Cardiac fibroblast (primary cell): ENCODE data around the gene TRPM3.
"Not testable (repeated sequence)": the region's sequence is repeated elsewhere in the genome, so short reads cannot be mapped to it uniquely, and the experiment has no call there.

Experiments used
- DNase-seq, 2 donors: peaks; one replicate each; pipeline versions ENCODE4 v3.0.0 to v3.0.0-alpha.2; 2010; ENCODE audit warnings: low read depth in 2 of 2
- H3K4me3 ChIP-seq, 2 donors: replicated peaks in 1 of 2; 1 replicate in 1 of 2; 2 replicates in 1 of 2; pipeline ENCODE4 v1.5.1; 2011; ENCODE audit warnings: low read depth in 2 of 2, low read length in 2 of 2, mild to moderate bottlenecking in 2 of 2, moderate library complexity in 1 of 2
- CTCF ChIP-seq: IDR thresholded peaks from one replicate; pipeline ENCODE4 v1.5.1; 2011; ENCODE audit warnings: low read depth, mild to moderate bottlenecking, low read length, inconsistent platforms

TRPM3 gene

GRCh38 chr9:70979966-70980365, 141.5 kb downstream of the TRPM3 start:
- H3K4me3 ChIP-seq, result no peak overlapping the region
- TF ChIP-seq CTCF, result no peak
- peak; percentile 21 to 30 for DNase-seq

- no peak for TF ChIP-seq CTCF
- no peak overlapping the region for H3K4me3 ChIP-seq
Measured at GRCh38 chr9:70978085-70978484, 143.3 kb downstream of the TRPM3 start.

GRCh38 chr9:70975821-70976220, 145.6 kb downstream of the TRPM3 start:
- no peak for TF ChIP-seq CTCF
- no peak overlapping the region for H3K4me3 ChIP-seq
- DNase-seq, result no peak

More at GRCh38 chr9:70978085-70978484, 143.3 kb downstream of the TRPM3 start:
- DNase-seq, result no peak

- TF ChIP-seq CTCF, result no peak
- no peak for DNase-seq
- no peak overlapping the region for H3K4me3 ChIP-seq
Measured at GRCh38 chr9:70971723-70972122, 149.7 kb downstream of the TRPM3 start.

- not testable (repeated sequence) for H3K4me3 ChIP-seq, DNase-seq
Measured at GRCh38 chr9:70966380-70966779, 155.0 kb downstream of the TRPM3 start.

GRCh38 chr9:70964861-70965260, 156.6 kb downstream of the TRPM3 start:
- TF ChIP-seq CTCF, result no peak
- H3K4me3 ChIP-seq, result no peak overlapping the region
- no peak for DNase-seq

- no peak for TF ChIP-seq CTCF
- no peak overlapping the region for H3K4me3 ChIP-seq
- no peak for DNase-seq
Measured at GRCh38 chr9:70963554-70963953, 157.9 kb downstream of the TRPM3 start.
